ENCODE data around the gene KL. TPM values are rescaled to one million over a fixed set of nuclear protein-coding genes. Genes with fewer than 3 reads are reported as not detected.

Gene KL
- total and polyA plus RNA-seq, 2 donors (not counting 1 experiment from before 2014, with no cell fraction given): 0.07 TPM; not detected in 1

- Histone ChIP-seq H3K27ac (ENCODE audit: low read length in 2 of 2) (no peak overlapping the region), H3K4me3 (ENCODE audit: control extremely low read depth in 1 of 5, extremely low read depth in 1 of 5, insufficient read depth in 1 of 5, low read depth in 2 of 5, low read length in 4 of 5) (no peak overlapping the region), H3K4me2 (replicated peaks; ENCODE audit: low read depth, low read length, poor library complexity, severe bottlenecking) (no peak overlapping the region), H3K9ac (ENCODE audit: low read length) (no peak overlapping the region), H2AFZ (ENCODE audit: insufficient read depth, low read depth, low read length, poor library complexity, severe bottlenecking) (no peak overlapping the region), H3K79me2 (ENCODE audit: control insufficient read depth, insufficient read depth, low read length) (no peaks in the 10 kb centered on the region), H4K20me1 (ENCODE audit: control insufficient read depth, insufficient read depth, low read length, poor library complexity, severe bottlenecking) (no peaks in the 10 kb centered on the region), H3K36me3 (replicated peaks in 1 of 2; ENCODE audit: control extremely low read depth in 1 of 2, control insufficient read depth in 1 of 2, extremely low read depth in 1 of 2, insufficient read depth in 2 of 2, low read length in 1 of 2) (no peaks in the 10 kb centered on the region), H3K4me1 (ENCODE audit: control insufficient read depth in 2 of 2, insufficient read depth in 2 of 2, low read length in 2 of 2) (peaks cover 24 to 28% of the 10 kb centered on the region in 2 donors), H3K9me3 (ENCODE audit: control extremely low read depth in 1 of 3, control insufficient read depth in 2 of 3, insufficient read depth in 1 of 3, low read length in 2 of 3) (no peaks in the 10 kb centered on the region), H3K27me3 (replicated peaks in 1 of 4; ENCODE audit: control extremely low read depth in 1 of 4, control insufficient read depth in 3 of 4, insufficient read depth in 4 of 4, low read length in 3 of 4) (peaks cover 0 to 12% (median 4%) of the 10 kb centered on the region in 4 experiments)
- ATAC-seq (ENCODE audit: low read depth) (no peak), DNase-seq (no peak)
- Mint-ChIP-seq H3K27me3 (peaks cover 30% of the 10 kb centered on the region), H3K9me3 (ENCODE audit: insufficient read depth) (no peaks in the 10 kb centered on the region), H3K27ac (no peak overlapping the region), H3K4me3 (no peak overlapping the region), H3K4me1 (peaks cover 27% of the 10 kb centered on the region)
- ChIA-PET POLR2A (no interaction called here), CTCF (no interaction called here)
- 100% methylated on average over 4 of the region's 5 CpGs for WGBS (ENCODE audit: insufficient coverage)
- intact Hi-C loops (cut with micrococcal nuclease): loop anchor here (5.0 kb wide), 1 partner anchor 428 kb away; no protein-coding TSS in a partner anchor
- no peak for TF ChIP-seq EZH2 (IDR thresholded peaks at IDR 0.05; ENCODE audit: borderline replicate concordance, insufficient read depth, low read depth, low read length, poor library complexity, severe bottlenecking)
- no peak for TF ChIP-seq CTCF (IDR thresholded peaks at IDR 0.05)
Measured at GRCh38 chr13:33114146-33114545, 97.9 kb downstream of the KL start.

GRCh38 chr13:33115274-33115673, 99.1 kb downstream of the KL start:
- no peaks in the 10 kb centered on the region for H3K9me3 ChIP-seq (ENCODE audit: control extremely low read depth in 1 of 3, control insufficient read depth in 2 of 3, insufficient read depth in 1 of 3, low read length in 2 of 3)
- H3K79me2 ChIP-seq (ENCODE audit: control insufficient read depth, insufficient read depth, low read length): no peaks in the 10 kb centered on the region
- TF ChIP-seq EZH2 (IDR thresholded peaks at IDR 0.05; ENCODE audit: borderline replicate concordance, insufficient read depth, low read depth, low read length, poor library complexity, severe bottlenecking): no peak
- TF ChIP-seq CTCF (IDR thresholded peaks at IDR 0.05): no peak
- no peaks in the 10 kb centered on the region for H3K36me3 ChIP-seq (replicated peaks in 1 of 2; ENCODE audit: control extremely low read depth in 1 of 2, control insufficient read depth in 1 of 2, extremely low read depth in 1 of 2, insufficient read depth in 2 of 2, low read length in 1 of 2)
- no peak overlapping the region for H3K4me3 ChIP-seq (ENCODE audit: control extremely low read depth in 1 of 5, extremely low read depth in 1 of 5, insufficient read depth in 1 of 5, low read depth in 2 of 5, low read length in 4 of 5)
- no peaks in the 10 kb centered on the region for H4K20me1 ChIP-seq (ENCODE audit: control insufficient read depth, insufficient read depth, low read length, poor library complexity, severe bottlenecking)
- intact Hi-C loops (cut with micrococcal nuclease): no loop called here
- Mint-ChIP-seq H3K27me3 (peaks cover 29% of the 10 kb centered on the region), H3K4me3 (no peak overlapping the region), H3K27ac (no peak overlapping the region), H3K4me1 (peaks cover 18% of the 10 kb centered on the region), H3K9me3 (ENCODE audit: insufficient read depth) (no peaks in the 10 kb centered on the region)
- H3K27ac ChIP-seq (ENCODE audit: low read length in 2 of 2): no peak overlapping the region
- H3K4me2 ChIP-seq (replicated peaks; ENCODE audit: low read depth, low read length, poor library complexity, severe bottlenecking): no peak overlapping the region
- DNase-seq (no peak), ATAC-seq (ENCODE audit: low read depth) (no peak)
- H3K27me3 ChIP-seq (replicated peaks in 1 of 4; ENCODE audit: control extremely low read depth in 1 of 4, control insufficient read depth in 3 of 4, insufficient read depth in 4 of 4, low read length in 3 of 4): peaks cover 0 to 8% (median 4%) of the 10 kb centered on the region in 4 experiments
- H3K4me1 ChIP-seq (ENCODE audit: control insufficient read depth in 2 of 2, insufficient read depth in 2 of 2, low read length in 2 of 2): peaks cover 14 to 17% of the 10 kb centered on the region in 2 donors
- 91% methylated on average over 2 of the region's 2 CpGs for WGBS (ENCODE audit: insufficient coverage)
- ChIA-PET POLR2A (no interaction called here), CTCF (no interaction called here)
- H3K9ac ChIP-seq (ENCODE audit: low read length): no peak overlapping the region
- no peak overlapping the region for H2AFZ ChIP-seq (ENCODE audit: insufficient read depth, low read depth, low read length, poor library complexity, severe bottlenecking)
